HEK293 (cell line): ENCODE data around the gene BEGAIN.

ENCODE experiments used
- WT1 ChIP-seq: fragments of 450-650 bp; formaldehyde crosslinking; IDR thresholded peaks from 2 replicates; pipeline ENCODE4 v1.5.1; 2016; ENCODE audit warnings: missing biosample characterization, missing genetic modification characterization
- ZNF155 ChIP-seq: fragments of 450-650 bp; formaldehyde crosslinking; IDR thresholded peaks from 2 replicates; pipeline ENCODE4 v1.5.1; 2016; ENCODE audit warnings: missing biosample characterization, missing genetic modification characterization
- ZNF223 ChIP-seq: fragments of 450-650 bp; formaldehyde crosslinking; IDR thresholded peaks from 2 replicates; pipeline ENCODE4 v1.5.1; 2016; ENCODE audit warnings: missing biosample characterization, missing genetic modification characterization
- ZNF266 ChIP-seq: fragments of 450-650 bp; formaldehyde crosslinking; IDR thresholded peaks from 2 replicates; pipeline ENCODE4 v1.5.1; 2016; ENCODE audit warnings: missing biosample characterization, missing genetic modification characterization, low read depth
- ZNF354C ChIP-seq: fragments of 450-650 bp; formaldehyde crosslinking; IDR thresholded peaks from 2 replicates; pipeline ENCODE4 v1.5.1; 2016; ENCODE audit warnings: missing biosample characterization, missing genetic modification characterization, low read depth, borderline replicate concordance
- ZNF473 ChIP-seq: fragments of 450-650 bp; formaldehyde crosslinking; IDR thresholded peaks from 2 replicates; pipeline ENCODE4 v1.5.1; 2017; ENCODE audit warnings: missing biosample characterization, missing genetic modification characterization
- ZNF623 ChIP-seq: fragments of 450-650 bp; formaldehyde crosslinking; IDR thresholded peaks from 2 replicates; pipeline ENCODE4 v1.5.1; 2016; ENCODE audit warnings: missing biosample characterization, missing genetic modification characterization
- ZNF837 ChIP-seq: fragments of 450-650 bp; formaldehyde crosslinking; IDR thresholded peaks from 2 replicates; pipeline ENCODE4 v1.5.1; 2016; ENCODE audit warnings: missing biosample characterization, missing genetic modification characterization
- TF ChIP-seq, protein P1 (sequence below): IDR thresholded peaks from 2 replicates; pipeline ENCODE4 v1.6.1; 2011; ENCODE audit warnings: mild to moderate bottlenecking, low read depth, low read length, borderline replicate concordance
- TF ChIP-seq, protein P2 (sequence below): fragments of 450-650 bp; formaldehyde crosslinking; IDR thresholded peaks from 2 replicates; pipeline ENCODE4 v1.5.1; 2016; ENCODE audit warnings: missing biosample characterization, missing genetic modification characterization
- TF ChIP-seq, protein P3 (sequence below): sonication (generic); formaldehyde crosslinking; IDR thresholded peaks from 2 replicates; pipeline ENCODE4 v1.8.1; 2022; ENCODE audit warnings: mild to moderate bottlenecking, moderate library complexity, missing genetic modification reagents
- TF ChIP-seq, protein P4 (sequence below): fragments of 450-650 bp; formaldehyde crosslinking; IDR thresholded peaks from 2 replicates; pipeline ENCODE4 v1.5.1; 2017; ENCODE audit warnings: missing biosample characterization, missing genetic modification characterization

DNA sequence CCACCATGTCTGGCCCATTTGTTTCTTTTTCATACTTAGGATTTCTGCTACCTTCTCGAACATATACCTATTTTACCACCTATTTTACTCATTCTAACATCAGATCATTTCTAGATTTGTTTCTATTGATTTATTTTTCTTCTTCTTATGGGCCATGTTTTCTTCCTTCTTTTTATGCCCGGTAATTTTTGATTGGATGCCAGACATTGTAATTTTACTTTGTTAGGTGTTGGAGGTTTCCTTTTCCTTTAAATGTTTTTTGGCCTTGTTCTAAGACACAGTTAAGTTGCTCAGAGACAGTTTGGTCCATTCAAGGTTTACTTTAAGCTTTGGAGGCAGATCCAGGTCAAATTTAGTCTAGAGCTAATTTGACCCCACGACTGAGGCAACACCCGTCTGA is 14.7 kb upstream of the BEGAIN start:
- TF ChIP-seq ZNF837, result no peak
- TF ChIP-seq, protein P1, sequence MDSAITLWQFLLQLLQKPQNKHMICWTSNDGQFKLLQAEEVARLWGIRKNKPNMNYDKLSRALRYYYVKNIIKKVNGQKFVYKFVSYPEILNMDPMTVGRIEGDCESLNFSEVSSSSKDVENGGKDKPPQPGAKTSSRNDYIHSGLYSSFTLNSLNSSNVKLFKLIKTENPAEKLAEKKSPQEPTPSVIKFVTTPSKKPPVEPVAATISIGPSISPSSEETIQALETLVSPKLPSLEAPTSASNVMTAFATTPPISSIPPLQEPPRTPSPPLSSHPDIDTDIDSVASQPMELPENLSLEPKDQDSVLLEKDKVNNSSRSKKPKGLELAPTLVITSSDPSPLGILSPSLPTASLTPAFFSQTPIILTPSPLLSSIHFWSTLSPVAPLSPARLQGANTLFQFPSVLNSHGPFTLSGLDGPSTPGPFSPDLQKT, result no peak
- TF ChIP-seq ZNF223 (tag by site-specific recombination), result no peak
- no peak for TF ChIP-seq ZNF354C (tag by site-specific recombination)
- TF ChIP-seq, protein P2, sequence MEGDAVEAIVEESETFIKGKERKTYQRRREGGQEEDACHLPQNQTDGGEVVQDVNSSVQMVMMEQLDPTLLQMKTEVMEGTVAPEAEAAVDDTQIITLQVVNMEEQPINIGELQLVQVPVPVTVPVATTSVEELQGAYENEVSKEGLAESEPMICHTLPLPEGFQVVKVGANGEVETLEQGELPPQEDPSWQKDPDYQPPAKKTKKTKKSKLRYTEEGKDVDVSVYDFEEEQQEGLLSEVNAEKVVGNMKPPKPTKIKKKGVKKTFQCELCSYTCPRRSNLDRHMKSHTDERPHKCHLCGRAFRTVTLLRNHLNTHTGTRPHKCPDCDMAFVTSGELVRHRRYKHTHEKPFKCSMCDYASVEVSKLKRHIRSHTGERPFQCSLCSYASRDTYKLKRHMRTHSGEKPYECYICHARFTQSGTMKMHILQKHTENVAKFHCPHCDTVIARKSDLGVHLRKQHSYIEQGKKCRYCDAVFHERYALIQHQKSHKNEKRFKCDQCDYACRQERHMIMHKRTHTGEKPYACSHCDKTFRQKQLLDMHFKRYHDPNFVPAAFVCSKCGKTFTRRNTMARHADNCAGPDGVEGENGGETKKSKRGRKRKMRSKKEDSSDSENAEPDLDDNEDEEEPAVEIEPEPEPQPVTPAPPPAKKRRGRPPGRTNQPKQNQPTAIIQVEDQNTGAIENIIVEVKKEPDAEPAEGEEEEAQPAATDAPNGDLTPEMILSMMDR (tag by site-specific recombination), result no peak
- no peak for TF ChIP-seq ZNF266 (tag by site-specific recombination)
- TF ChIP-seq, protein P3, sequence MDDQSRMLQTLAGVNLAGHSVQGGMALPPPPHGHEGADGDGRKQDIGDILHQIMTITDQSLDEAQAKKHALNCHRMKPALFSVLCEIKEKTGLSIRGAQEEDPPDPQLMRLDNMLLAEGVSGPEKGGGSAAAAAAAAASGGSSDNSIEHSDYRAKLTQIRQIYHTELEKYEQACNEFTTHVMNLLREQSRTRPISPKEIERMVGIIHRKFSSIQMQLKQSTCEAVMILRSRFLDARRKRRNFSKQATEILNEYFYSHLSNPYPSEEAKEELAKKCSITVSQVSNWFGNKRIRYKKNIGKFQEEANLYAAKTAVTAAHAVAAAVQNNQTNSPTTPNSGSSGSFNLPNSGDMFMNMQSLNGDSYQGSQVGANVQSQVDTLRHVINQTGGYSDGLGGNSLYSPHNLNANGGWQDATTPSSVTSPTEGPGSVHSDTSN (CRISPR knock-in tag), result no peak
- TF ChIP-seq ZNF623 (tag by site-specific recombination), result no peak
- TF ChIP-seq, protein P4, sequence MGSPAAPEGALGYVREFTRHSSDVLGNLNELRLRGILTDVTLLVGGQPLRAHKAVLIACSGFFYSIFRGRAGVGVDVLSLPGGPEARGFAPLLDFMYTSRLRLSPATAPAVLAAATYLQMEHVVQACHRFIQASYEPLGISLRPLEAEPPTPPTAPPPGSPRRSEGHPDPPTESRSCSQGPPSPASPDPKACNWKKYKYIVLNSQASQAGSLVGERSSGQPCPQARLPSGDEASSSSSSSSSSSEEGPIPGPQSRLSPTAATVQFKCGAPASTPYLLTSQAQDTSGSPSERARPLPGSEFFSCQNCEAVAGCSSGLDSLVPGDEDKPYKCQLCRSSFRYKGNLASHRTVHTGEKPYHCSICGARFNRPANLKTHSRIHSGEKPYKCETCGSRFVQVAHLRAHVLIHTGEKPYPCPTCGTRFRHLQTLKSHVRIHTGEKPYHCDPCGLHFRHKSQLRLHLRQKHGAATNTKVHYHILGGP (tag by site-specific recombination), result no peak
- TF ChIP-seq WT1 (tag by site-specific recombination), result no peak
- no peak for TF ChIP-seq ZNF155
- TF ChIP-seq ZNF473, result no peak
